Activated CD8-positive, alpha-beta memory T cell treated with anti-CD3 and anti-CD28 coated beads, Interleukin-2, amount 50 U/mL, for 48 hours (primary cell): ENCODE data around the gene FOXO4.
A peak's percentile ranks its signal among the peaks of the same experiment; 100 is the strongest.
"Not testable (repeated sequence)": the region's sequence is repeated elsewhere in the genome, so short reads cannot be mapped to it uniquely, and the experiment has no call there.

Source experiments
- DNase-seq: peaks from one replicate; pipeline ENCODE4 v3.0.0-alpha.2; 2020

FOXO4 gene

GRCh38 chrX:71095555-71095980, at the start of gene FOXO4:
Gene FOXO4 (plus strand): TSS chrX:71095851. CDS start chrX:71096529, 678 bp downstream.
- peak; percentile 87 for DNase-seq

- DNase-seq: not testable (repeated sequence)
Measured at GRCh38 chrX:71047891-71048290, 47.8 kb upstream of the FOXO4 start.

- DNase-seq: no peak
Measured at GRCh38 chrX:71052721-71053120, 42.9 kb upstream of the FOXO4 start.

GRCh38 chrX:71053217-71053621, 42.4 kb upstream of the FOXO4 start:
- DNase-seq: no peak

GRCh38 chrX:71056867-71057266, 38.8 kb upstream of the FOXO4 start:
- DNase-seq: no peak

GRCh38 chrX:71057848-71058530, 37.7 kb upstream of the FOXO4 start:
- no peak for DNase-seq

GRCh38 chrX:71060127-71060526, 35.5 kb upstream of the FOXO4 start:
- DNase-seq: no peak

- no peak for DNase-seq
Measured at GRCh38 chrX:71067089-71067488, 28.6 kb upstream of the FOXO4 start.

GRCh38 chrX:71067712-71068043, 28.0 kb upstream of the FOXO4 start:
- no peak for DNase-seq

GRCh38 chrX:71068044-71068918, 27.4 kb upstream of the FOXO4 start, which contains the start of gene SNX12:
Gene SNX12 (minus strand): TSS chrX:71068334. CDS start chrX:71068306, 28 bp downstream.
- peak; percentile 88 for DNase-seq

GRCh38 chrX:71070531-71070930, 25.1 kb upstream of the FOXO4 start:
- no peak for DNase-seq

- no peak for DNase-seq
Measured at GRCh38 chrX:71081330-71082123, 14.1 kb upstream of the FOXO4 start.

- DNase-seq: no peak
Measured at GRCh38 chrX:71082124-71082647, 13.5 kb upstream of the FOXO4 start.

- DNase-seq: no peak
Measured at GRCh38 chrX:71082822-71083221, 12.8 kb upstream of the FOXO4 start.

GRCh38 chrX:71085900-71086299, 9.8 kb upstream of the FOXO4 start:
- DNase-seq: no peak

- no peak for DNase-seq
Measured at GRCh38 chrX:71091263-71091662, 4.4 kb upstream of the FOXO4 start.

GRCh38 chrX:71095033-71095432, 618 bp upstream of the FOXO4 start:
- DNase-seq: no peak

- no peak for DNase-seq
Measured at GRCh38 chrX:71095981-71096759, 519 bp downstream of the FOXO4 start.

- DNase-seq: no peak
Measured at GRCh38 chrX:71096760-71097032, 1.0 kb downstream of the FOXO4 start.

GRCh38 chrX:71098302-71098701, 2.7 kb downstream of the FOXO4 start:
- DNase-seq: peak; percentile 72

GRCh38 chrX:71098951-71099506, 3.4 kb downstream of the FOXO4 start:
- no peak for DNase-seq

GRCh38 chrX:71099736-71100135, 4.1 kb downstream of the FOXO4 start:
- DNase-seq: no peak
